LNCaP clone FGC (cell line): Measurements from ENCODE around the gene GRIA4.

Experiments
- DNase-seq: peaks from one replicate; pipeline ENCODE4 v3.0.0-alpha.2; 2011; ENCODE audit warnings: low read depth
- H3K4me3 ChIP-seq: 2 replicates; pipeline ENCODE4 v1.5.1; 2011; ENCODE audit warnings: mild to moderate bottlenecking, low read depth, low read length, control low read depth
- CTCF ChIP-seq: IDR thresholded peaks from 2 replicates; pipeline ENCODE4 v1.5.1; 2012; ENCODE audit warnings: mild to moderate bottlenecking; ENCODE audit not compliant: control insufficient read depth, insufficient read depth; ENCODE audit errors: extremely low read depth

The GRIA4 gene

GRCh38 chr11:105611572-105612441 lies 1.9 kb downstream of the GRIA4 start:
- TF ChIP-seq CTCF: no peak
- no peak overlapping the region for H3K4me3 ChIP-seq
- DNase-seq: no peak

- no peak overlapping the region for H3K4me3 ChIP-seq
- TF ChIP-seq CTCF: no peak
- DNase-seq: no peak
Measured at GRCh38 chr11:105612771-105613170, 2.9 kb downstream of the GRIA4 start.

GRCh38 chr11:105613183-105613582 lies 3.3 kb downstream of the GRIA4 start:
- TF ChIP-seq CTCF: no peak
- H3K4me3 ChIP-seq: no peak overlapping the region
- DNase-seq: no peak

- no peak for TF ChIP-seq CTCF
- H3K4me3 ChIP-seq: no peak overlapping the region
- no peak for DNase-seq
Measured at GRCh38 chr11:105618343-105618955, 8.6 kb downstream of the GRIA4 start.

GRCh38 chr11:105619556-105619955 lies 9.7 kb downstream of the GRIA4 start:
- no peak for DNase-seq
- H3K4me3 ChIP-seq: no peak overlapping the region
- no peak for TF ChIP-seq CTCF

- DNase-seq: no peak
- no peak for TF ChIP-seq CTCF
- H3K4me3 ChIP-seq: no peak overlapping the region
Measured at GRCh38 chr11:105622016-105622415, 12.1 kb downstream of the GRIA4 start.
